Astrocyte of the spinal cord (primary cell): ENCODE measurements around the gene AADACL3.

Source experiments
- DNase-seq: peaks from one replicate; pipeline ENCODE4 v3.0.0; 2011; ENCODE audit warnings: low read depth, low spot score
- H3K4me3 ChIP-seq: 2 replicates; pipeline ENCODE4 v1.5.1; 2011; ENCODE audit warnings: low read depth, mild to moderate bottlenecking, low read length, moderate library complexity
- in situ Hi-C: cut with HindIII; loops from 2 replicates; pipeline ENCODE4 v1.10.0; 2017; ENCODE audit warnings: low sequenced_read_pairs
- TF ChIP-seq, protein P1 (sequence below): IDR thresholded peaks from 2 replicates; pipeline ENCODE4 v1.5.1; 2012; ENCODE audit warnings: low read depth, mild to moderate bottlenecking, low read length, inconsistent platforms

Gene AADACL3

DNA sequence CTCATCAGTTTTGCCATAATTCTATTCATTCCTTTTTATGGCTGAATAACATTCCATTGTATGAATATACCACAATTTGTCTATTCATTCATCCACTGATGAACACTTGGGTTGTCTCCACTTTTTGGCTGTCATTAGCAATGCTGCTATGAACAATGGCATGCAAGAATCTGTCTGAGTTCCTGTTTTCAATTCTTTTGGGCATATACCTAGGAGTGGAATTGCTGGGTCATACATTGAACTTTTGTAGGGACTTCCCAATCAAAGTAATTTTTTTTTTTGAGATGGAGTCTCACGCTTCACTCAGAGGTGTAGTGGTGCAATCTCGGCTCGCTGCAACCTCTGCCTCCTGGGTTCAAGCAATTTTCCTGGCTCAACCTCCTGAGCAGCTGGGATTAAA is 37.1 kb upstream of the AADACL3 start:
- TF ChIP-seq, protein P1, sequence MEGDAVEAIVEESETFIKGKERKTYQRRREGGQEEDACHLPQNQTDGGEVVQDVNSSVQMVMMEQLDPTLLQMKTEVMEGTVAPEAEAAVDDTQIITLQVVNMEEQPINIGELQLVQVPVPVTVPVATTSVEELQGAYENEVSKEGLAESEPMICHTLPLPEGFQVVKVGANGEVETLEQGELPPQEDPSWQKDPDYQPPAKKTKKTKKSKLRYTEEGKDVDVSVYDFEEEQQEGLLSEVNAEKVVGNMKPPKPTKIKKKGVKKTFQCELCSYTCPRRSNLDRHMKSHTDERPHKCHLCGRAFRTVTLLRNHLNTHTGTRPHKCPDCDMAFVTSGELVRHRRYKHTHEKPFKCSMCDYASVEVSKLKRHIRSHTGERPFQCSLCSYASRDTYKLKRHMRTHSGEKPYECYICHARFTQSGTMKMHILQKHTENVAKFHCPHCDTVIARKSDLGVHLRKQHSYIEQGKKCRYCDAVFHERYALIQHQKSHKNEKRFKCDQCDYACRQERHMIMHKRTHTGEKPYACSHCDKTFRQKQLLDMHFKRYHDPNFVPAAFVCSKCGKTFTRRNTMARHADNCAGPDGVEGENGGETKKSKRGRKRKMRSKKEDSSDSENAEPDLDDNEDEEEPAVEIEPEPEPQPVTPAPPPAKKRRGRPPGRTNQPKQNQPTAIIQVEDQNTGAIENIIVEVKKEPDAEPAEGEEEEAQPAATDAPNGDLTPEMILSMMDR = no peak
- in situ Hi-C loops = no loop called here
- no peak overlapping the region for H3K4me3 ChIP-seq
- DNase-seq = no peak

DNA sequence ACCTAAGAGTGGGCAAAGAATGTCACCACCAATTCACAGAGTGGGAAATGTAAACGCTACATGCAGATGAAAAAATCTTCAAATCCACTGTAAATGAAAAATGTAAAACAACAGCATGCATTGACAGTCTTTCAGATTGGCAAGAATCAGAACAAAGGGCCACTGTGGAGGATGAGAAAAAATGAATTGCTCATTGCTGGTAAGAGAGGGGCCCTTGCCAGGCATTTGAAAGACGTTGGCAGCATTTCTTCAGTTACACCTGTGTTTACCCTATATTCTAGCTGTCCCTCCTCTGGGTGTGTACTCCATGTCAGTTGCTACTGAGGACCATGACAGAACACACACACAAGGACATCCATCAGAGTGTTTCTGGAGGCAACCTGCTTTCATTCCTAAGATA is 25.8 kb upstream of the AADACL3 start:
- TF ChIP-seq, protein P1 = no peak
- no peak overlapping the region for H3K4me3 ChIP-seq
- in situ Hi-C loops = no loop called here

DNA sequence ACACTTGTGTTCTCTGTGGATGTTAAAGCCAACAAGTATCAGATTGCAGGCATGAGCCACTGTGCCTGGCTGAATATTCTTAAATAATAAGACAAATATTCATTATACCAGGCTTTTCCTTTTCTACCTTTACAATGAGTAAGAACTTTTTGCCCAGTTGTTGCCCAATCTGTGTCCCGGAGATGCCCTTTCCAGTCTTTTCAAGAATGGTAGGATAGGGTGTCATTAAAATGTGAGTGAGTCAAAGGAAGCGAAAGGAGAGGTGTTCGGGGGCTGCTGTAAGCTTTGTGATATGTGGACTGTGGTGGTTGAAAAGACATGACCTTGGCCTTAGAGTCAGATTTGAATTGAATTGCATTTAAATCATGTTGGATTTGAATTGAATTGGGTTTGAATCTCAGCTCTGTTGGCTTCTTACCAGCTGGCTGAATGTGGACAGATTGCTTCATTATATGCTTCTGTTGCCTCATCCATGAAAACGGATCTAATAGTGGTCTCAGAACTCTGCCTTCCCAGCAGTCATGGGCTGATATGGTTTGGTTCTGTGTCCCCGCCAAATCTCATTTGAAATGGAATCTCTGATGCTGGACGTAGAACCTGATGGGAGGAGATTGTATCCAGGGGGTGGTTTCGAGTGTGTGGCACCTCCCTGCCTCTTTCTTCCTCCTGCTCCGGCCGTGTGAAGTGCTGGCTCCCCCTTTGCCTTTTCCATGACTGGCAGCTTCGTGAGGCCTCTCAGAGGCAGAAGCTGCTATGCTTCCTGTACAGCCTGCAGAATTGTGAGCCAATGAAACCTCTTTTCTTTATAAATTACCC is 22.7 kb upstream of the AADACL3 start:
- H3K4me3 ChIP-seq = no peak overlapping the region
- in situ Hi-C loops = no loop called here
- TF ChIP-seq, protein P1 = no peak
- no peak for DNase-seq

More for the DNA sequence above, 25.8 kb upstream of the AADACL3 start:
- DNase-seq = no peak

DNA sequence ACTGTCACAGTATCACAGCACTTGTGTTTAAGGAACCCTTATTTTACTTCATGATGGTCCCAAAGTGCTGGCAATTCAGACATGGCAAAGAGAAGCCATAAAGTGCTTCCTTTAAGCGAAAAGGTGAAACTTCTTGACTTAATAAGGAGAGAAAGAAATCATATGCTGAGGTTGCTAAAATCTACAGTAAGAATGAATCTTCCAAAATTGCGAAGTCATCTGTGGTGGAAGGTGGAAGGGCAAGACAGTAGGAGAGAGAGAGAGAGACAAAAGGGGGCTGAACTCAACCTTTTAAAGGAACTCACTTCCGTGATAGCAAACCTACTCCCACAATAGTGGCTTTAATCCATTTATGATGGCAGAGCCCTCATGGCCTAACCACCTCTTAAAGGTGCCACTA is 19.3 kb upstream of the AADACL3 start:
- no peak for DNase-seq
- in situ Hi-C loops = no loop called here
- TF ChIP-seq, protein P1 = no peak
- no peak overlapping the region for H3K4me3 ChIP-seq

DNA sequence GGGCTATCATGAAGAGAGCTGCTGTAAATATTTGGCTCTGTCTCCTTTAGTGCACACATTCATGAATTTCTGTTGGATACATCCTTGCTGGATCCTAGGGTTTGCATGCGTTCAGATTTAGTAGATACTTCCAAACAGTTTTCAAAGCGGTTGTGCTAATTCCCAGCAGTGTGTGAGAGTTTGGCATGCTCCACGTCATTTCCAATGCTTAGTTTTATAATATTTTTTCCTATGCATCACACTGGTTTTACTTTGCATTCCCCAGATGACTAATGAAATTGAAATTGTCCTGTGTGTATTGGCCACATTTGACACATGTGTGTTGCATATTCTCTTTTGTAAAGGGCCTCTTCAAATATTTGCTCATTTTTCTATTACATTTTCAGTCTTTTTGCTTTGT is 18.5 kb upstream of the AADACL3 start:
- no peak overlapping the region for H3K4me3 ChIP-seq
- in situ Hi-C loops = no loop called here
- no peak for DNase-seq
- TF ChIP-seq, protein P1 = no peak

DNA sequence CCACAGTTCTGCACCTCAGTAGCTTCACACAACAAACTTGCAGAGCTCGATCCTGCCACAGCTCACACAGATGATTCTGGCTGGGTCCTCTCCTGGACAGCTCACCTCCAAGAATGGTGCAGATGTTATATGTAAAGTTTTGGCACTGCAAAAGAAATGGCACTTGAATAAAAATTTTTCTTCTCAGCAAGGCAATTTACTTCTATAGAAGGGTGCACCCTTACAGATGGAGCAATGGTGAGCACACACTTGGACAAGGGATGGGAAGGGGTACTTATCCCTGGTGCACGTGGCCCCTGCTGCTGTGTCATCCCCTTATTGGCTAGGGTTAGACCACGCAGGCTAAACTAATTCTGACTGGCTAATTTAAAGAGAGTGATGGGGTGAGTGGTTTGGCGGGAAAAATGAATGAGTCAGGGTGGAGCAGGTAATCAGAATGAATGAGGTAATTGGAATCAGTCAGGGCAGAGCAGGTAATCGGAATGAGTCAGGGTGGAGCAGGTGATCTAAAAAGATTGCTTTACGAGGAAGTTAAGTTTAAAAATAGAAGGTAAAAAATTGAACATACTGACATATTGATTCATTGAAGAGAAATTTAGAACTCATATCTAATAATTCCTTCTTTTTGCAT is 12.0 kb upstream of the AADACL3 start:
- in situ Hi-C loops = no loop called here
- DNase-seq = no peak
- TF ChIP-seq, protein P1 = no peak
- no peak overlapping the region for H3K4me3 ChIP-seq
